Measurements from ENCODE around the gene YBEY. TPM values are rescaled to one million over a fixed set of nuclear protein-coding genes. Genes with fewer than 3 reads are reported as not detected.

Gene YBEY
- total and polyA plus RNA-seq, 2 of the 13 experiments (the other 11 are each of a cell fraction or from before 2014, with no cell fraction given), result 6.5 to 8.9 TPM

DNA sequence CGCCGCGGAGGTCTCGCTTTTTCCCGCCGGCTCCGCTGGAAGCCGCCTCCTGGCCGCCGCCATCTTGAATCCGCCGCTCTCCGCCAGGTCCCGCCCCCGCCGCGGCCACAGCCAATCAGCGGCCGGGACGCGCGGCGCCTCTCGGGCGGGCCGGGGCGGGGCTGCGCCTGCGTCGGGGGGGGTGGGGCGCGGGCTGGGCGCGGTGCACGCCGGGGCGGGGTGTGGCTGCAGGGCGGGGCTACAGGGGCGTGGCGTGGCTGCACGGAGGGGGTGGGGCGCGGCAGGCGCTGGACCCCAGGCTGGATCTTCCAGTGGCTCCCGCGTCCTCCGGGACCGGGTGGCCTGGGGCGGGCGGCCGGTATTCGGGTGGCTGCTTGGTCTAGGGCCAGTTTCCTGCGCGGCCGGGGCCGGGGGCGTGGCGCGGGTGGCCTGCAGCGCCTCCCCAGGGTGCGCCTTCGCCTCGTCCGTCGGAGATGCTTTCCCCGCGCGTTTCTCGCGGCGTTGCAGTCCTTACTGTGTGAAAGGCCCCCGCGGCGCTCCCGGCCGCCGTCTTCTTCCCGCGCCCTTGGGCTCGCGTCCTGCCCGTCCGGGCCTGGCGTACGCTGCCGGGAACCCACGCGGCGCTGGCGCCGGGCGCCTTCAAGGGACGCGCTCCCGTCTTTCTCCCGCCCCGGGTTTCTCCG lies 38.4 kb downstream of the YBEY start (continued):
- 0 out of 2 replicates have a peak, but pooled peaks have one; percentile 27 for TF ChIP-seq ZNF343 (CRISPR knock-in tag; IDR thresholded peaks at IDR 0.05)
- peak; percentile 81 for TF ChIP-seq ARID4A (CRISPR knock-in tag; IDR thresholded peaks at IDR 0.05; ENCODE audit: borderline replicate concordance)
- peak; percentile 67 for TF ChIP-seq ZNF142 (CRISPR knock-in tag; IDR thresholded peaks at IDR 0.05)
- peak; percentile 59; the same call in 1 of the 2 replicates for TF ChIP-seq ZNF792 (CRISPR knock-in tag; IDR thresholded peaks at IDR 0.05)
- TF ChIP-seq, protein P1, sequence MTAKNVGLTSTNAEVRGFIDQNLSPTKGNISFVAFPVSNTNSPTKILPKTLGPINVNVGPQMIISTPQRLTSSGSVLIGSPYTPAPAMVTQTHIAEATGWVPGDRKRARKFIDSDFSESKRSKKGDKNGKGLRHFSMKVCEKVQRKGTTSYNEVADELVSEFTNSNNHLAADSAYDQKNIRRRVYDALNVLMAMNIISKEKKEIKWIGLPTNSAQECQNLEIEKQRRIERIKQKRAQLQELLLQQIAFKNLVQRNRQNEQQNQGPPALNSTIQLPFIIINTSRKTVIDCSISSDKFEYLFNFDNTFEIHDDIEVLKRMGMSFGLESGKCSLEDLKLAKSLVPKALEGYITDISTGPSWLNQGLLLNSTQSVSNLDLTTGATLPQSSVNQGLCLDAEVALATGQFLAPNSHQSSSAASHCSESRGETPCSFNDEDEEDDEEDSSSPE (CRISPR knock-in tag; IDR thresholded peaks at IDR 0.05), result peak; percentile 11; the same call in 1 of the 2 replicates
- TF ChIP-seq ZNF772 (CRISPR knock-in tag; IDR thresholded peaks at IDR 0.05), result peak; percentile 84; the same call in 1 of the 2 replicates
- TF ChIP-seq ZNF777 (CRISPR knock-in tag; IDR thresholded peaks at IDR 0.05), result peak; percentile 82
- 0 out of 2 replicates have a peak, but pooled peaks have one; percentile 8 for TF ChIP-seq ZNF350 (CRISPR knock-in tag; IDR thresholded peaks at IDR 0.05; ENCODE audit: borderline replicate concordance, low read depth)
- TF ChIP-seq KMT2A (CRISPR knock-in tag; IDR thresholded peaks at IDR 0.05), result no peak
- peak; percentile 45; the same call in 1 of the 2 replicates for TF ChIP-seq RAD21 (CRISPR knock-in tag; IDR thresholded peaks at IDR 0.05)
- TF ChIP-seq, protein P2, sequence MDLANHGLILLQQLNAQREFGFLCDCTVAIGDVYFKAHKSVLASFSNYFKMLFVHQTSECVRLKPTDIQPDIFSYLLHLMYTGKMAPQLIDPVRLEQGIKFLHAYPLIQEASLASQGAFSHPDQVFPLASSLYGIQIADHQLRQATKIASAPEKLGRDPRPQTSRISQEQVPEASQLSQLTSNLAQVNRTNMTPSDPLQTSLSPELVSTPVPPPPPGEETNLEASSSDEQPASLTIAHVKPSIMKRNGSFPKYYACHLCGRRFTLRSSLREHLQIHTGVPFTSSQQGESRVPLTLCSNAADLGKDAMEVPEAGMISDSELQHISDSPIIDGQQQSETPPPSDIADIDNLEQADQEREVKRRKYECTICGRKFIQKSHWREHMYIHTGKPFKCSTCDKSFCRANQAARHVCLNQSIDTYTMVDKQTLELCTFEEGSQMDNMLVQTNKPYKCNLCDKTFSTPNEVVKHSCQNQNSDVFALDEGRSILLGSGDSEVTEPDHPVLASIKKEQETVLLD (CRISPR knock-in tag; IDR thresholded peaks at IDR 0.05; ENCODE audit: low read depth), result peak; percentile 16; the same call in 1 of the 2 replicates
- TF ChIP-seq ZSCAN20 (CRISPR knock-in tag; IDR thresholded peaks at IDR 0.05; ENCODE audit: borderline replicate concordance), result peak; percentile 75; the same call in 1 of the 2 replicates
- peak; percentile 16; the same call in 1 of the 2 replicates for TF ChIP-seq GABPB1 (CRISPR knock-in tag; IDR thresholded peaks at IDR 0.05)
- TF ChIP-seq MAZ (IDR thresholded peaks at IDR 0.05; ENCODE audit: borderline replicate concordance, low read depth, low read length), result peak; percentile 37; the same call in 1 of the 2 replicates
- peak; percentile 53 for TF ChIP-seq MAZ (CRISPR knock-in tag; IDR thresholded peaks at IDR 0.05; ENCODE audit: low read depth)
- TF ChIP-seq SIN3B (IDR thresholded peaks at IDR 0.05; ENCODE audit: low read length), result peak; percentile 89
